Measurements from ENCODE around the gene GMEB1.
A peak's percentile ranks its signal among the peaks of the same experiment; 100 is the strongest.

Gene GMEB1, protein sequence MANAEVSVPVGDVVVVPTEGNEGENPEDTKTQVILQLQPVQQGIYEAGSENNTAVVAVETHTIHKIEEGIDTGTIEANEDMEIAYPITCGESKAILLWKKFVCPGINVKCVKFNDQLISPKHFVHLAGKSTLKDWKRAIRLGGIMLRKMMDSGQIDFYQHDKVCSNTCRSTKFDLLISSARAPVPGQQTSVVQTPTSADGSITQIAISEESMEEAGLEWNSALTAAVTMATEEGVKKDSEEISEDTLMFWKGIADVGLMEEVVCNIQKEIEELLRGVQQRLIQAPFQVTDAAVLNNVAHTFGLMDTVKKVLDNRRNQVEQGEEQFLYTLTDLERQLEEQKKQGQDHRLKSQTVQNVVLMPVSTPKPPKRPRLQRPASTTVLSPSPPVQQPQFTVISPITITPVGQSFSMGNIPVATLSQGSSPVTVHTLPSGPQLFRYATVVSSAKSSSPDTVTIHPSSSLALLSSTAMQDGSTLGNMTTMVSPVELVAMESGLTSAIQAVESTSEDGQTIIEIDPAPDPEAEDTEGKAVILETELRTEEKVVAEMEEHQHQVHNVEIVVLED

GRCh38 chr1:28668191-28668955, at the start of gene GMEB1:
Gene GMEB1 (plus strand): TSS chr1:28668784. CDS start chr1:28683613, 14,829 bp downstream.
- H3K27me3 ChIP-seq (ENCODE audit: insufficient read depth, low read depth) = no peaks in the 10 kb centered on the region
- peaks cover 20% of the 10 kb centered on the region for H3K79me2 ChIP-seq (ENCODE audit: insufficient read depth, low read depth)
- no peaks in the 10 kb centered on the region for H3K36me3 ChIP-seq (ENCODE audit: insufficient read depth)
- H3K4me3 ChIP-seq (IDR thresholded peaks at IDR 0.05; ENCODE audit: insufficient read depth, low read depth, low read length) = peak within 1 kb of the TSS; percentile 79
- H4K20me1 ChIP-seq (ENCODE audit: insufficient read depth) = no peaks in the 10 kb centered on the region
- H2AFZ ChIP-seq (ENCODE audit: low read depth) = peak within 1 kb of the TSS; percentile 99
- peaks cover 11% of the 10 kb centered on the region for H3K4me1 ChIP-seq (ENCODE audit: low read depth, poor library complexity, severe bottlenecking)
- TF ChIP-seq CTCF (conservative IDR thresholded peaks at IDR 0.05; ENCODE audit: low read depth, low read length) = no peak
- peak within 1 kb of the TSS; percentile 98 for H3K4me2 ChIP-seq
- H3K9ac ChIP-seq = peak within 1 kb of the TSS; percentile 99
- H3K27ac ChIP-seq = peak within 1 kb of the TSS; percentile 99

DNA sequence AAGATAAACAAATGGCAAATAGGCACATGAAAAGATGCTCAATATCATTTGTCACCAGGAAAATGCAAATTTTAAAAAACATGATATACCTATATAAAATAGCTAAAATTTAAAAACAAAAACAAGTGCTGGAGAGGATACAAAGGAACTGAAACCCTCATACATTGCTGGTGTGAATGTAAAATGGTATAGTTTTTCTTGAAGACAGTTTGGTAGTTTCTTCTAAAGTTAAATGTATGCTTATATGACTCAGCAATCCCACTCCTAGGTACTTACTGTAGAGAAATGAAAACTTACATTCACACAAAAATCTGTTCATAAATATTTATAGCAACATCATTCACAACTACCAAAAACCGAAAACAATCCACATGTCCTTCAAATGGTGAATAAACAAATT, 36.9 kb upstream of the GMEB1 start:
- Histone ChIP-seq H3K79me2 (ENCODE audit: insufficient read depth, low read depth) (no peaks in the 10 kb centered on the region), H3K36me3 (ENCODE audit: insufficient read depth) (no peaks in the 10 kb centered on the region), H3K4me3 (IDR thresholded peaks at IDR 0.05; ENCODE audit: insufficient read depth, low read depth, low read length) (no peak overlapping the region), H4K20me1 (ENCODE audit: insufficient read depth) (0 out of 2 replicates have a peak, but pooled peaks cover 2% of the 10 kb centered on the region), H3K4me1 (ENCODE audit: low read depth, poor library complexity, severe bottlenecking) (peaks cover 11% of the 10 kb centered on the region), H3K27me3 (ENCODE audit: insufficient read depth, low read depth) (no peaks in the 10 kb centered on the region), H3K9ac (no peak overlapping the region), H2AFZ (ENCODE audit: low read depth) (no peak overlapping the region), H3K27ac (no peak overlapping the region; the same call in 1 of the 2 replicates), H3K4me2 (no peak overlapping the region)
- TF ChIP-seq CTCF (conservative IDR thresholded peaks at IDR 0.05; ENCODE audit: low read depth, low read length) = no peak

- no peak overlapping the region for H3K9ac ChIP-seq
- H4K20me1 ChIP-seq (ENCODE audit: insufficient read depth) = 0 out of 2 replicates have a peak, but pooled peaks cover 2% of the 10 kb centered on the region
These were observed 36.0 kb upstream of the GMEB1 start for GRCh38 chr1:28632560-28632959.

More at GRCh38 chr1:28632560-28632959, 36.0 kb upstream of the GMEB1 start:
- no peak for TF ChIP-seq CTCF (conservative IDR thresholded peaks at IDR 0.05; ENCODE audit: low read depth, low read length)
- no peaks in the 10 kb centered on the region for H3K27me3 ChIP-seq (ENCODE audit: insufficient read depth, low read depth)
- H3K4me2 ChIP-seq = no peak overlapping the region
- no peak overlapping the region for H2AFZ ChIP-seq (ENCODE audit: low read depth)
- no peaks in the 10 kb centered on the region for H3K79me2 ChIP-seq (ENCODE audit: insufficient read depth, low read depth)
- H3K36me3 ChIP-seq (ENCODE audit: insufficient read depth) = no peaks in the 10 kb centered on the region
- no peak overlapping the region for H3K4me3 ChIP-seq (IDR thresholded peaks at IDR 0.05; ENCODE audit: insufficient read depth, low read depth, low read length)
- no peak overlapping the region for H3K27ac ChIP-seq
- H3K4me1 ChIP-seq (ENCODE audit: low read depth, poor library complexity, severe bottlenecking) = peaks cover 11% of the 10 kb centered on the region
